Activated naive CD4-positive, alpha-beta T cell treated with anti-CD3 and anti-CD28 coated beads, Interleukin-2, amount 50 U/mL, for 24 hours (primary cell): ENCODE measurements around the gene ACKR3.

Experiments used
- H3K27ac Mint-ChIP-seq: one replicate; pipeline ENCODE4 v1.8.0; 2021; ENCODE audit warnings: mild to moderate bottlenecking, mixed read lengths
- H3K27me3 Mint-ChIP-seq: one replicate; pipeline ENCODE4 v1.8.0; 2021; ENCODE audit warnings: mixed read lengths
- H3K36me3 Mint-ChIP-seq: one replicate; pipeline ENCODE4 v1.8.0; 2021; ENCODE audit warnings: mixed read lengths
- H3K4me1 Mint-ChIP-seq: one replicate; pipeline ENCODE4 v1.8.0; 2021; ENCODE audit warnings: mixed read lengths
- H3K4me3 Mint-ChIP-seq: one replicate; pipeline ENCODE4 v1.8.0; 2021; ENCODE audit warnings: mild to moderate bottlenecking, mixed read lengths
- H3K9me3 Mint-ChIP-seq: one replicate; pipeline ENCODE4 v1.8.0; 2021; ENCODE audit warnings: mixed read lengths

The ACKR3 gene

DNA sequence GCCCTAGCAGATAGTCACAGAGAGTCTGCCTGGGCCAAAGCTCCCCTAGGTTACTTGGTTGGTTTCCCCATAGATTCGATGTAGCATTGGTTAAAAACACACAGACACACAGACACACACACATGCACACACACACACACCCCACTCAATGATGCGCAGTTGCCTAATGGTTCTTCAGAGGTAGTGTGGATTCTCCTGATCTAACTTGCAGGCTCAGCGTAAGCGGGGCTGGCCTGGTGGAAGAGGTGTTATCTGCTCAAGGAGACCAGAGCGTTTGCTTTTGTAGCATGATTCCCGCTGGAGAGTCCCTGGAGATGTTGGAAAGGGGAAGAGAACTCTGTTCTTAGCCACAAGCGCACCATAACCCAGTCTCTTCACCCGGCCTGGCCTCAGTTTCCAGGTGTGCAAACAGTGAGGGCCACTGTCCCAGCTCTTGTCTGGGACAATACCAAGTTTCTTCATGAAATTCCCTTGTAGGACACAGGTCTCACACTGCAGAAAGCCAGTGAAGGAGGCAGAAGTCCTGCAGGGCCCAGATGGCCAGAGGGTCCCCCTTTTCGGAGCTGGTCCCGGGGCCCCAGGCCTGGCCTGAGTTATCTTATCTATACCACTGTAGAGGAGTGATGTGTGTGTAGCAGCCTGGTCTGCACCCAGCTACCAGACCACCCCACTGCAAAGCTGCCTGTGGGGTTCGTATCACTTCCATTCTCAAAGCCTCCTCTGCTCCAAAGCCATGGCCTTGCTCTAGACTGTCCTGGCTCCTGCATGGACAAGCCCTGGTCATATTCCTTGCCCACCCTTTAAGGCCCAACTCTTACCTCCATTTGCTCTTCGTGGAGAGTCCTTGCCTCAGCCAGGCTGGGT lies 3.7 kb downstream of the ACKR3 start:
- Mint-ChIP-seq H3K27me3 (no peaks in the 10 kb centered on the region), H3K9me3 (no peaks in the 10 kb centered on the region), H3K4me3 (no peak overlapping the region), H3K4me1 (peaks cover 18% of the 10 kb centered on the region), H3K27ac (no peak overlapping the region), H3K36me3 (peaks cover 2% of the 10 kb centered on the region)

- Mint-ChIP-seq H3K27me3 (no peaks in the 10 kb centered on the region), H3K4me1 (peaks cover 12% of the 10 kb centered on the region), H3K4me3 (no peak overlapping the region), H3K27ac (no peak overlapping the region), H3K9me3 (no peaks in the 10 kb centered on the region), H3K36me3 (peaks cover 2% of the 10 kb centered on the region)
Observed at GRCh38 chr2:236574000-236574399, 4.4 kb downstream of the ACKR3 start.

DNA sequence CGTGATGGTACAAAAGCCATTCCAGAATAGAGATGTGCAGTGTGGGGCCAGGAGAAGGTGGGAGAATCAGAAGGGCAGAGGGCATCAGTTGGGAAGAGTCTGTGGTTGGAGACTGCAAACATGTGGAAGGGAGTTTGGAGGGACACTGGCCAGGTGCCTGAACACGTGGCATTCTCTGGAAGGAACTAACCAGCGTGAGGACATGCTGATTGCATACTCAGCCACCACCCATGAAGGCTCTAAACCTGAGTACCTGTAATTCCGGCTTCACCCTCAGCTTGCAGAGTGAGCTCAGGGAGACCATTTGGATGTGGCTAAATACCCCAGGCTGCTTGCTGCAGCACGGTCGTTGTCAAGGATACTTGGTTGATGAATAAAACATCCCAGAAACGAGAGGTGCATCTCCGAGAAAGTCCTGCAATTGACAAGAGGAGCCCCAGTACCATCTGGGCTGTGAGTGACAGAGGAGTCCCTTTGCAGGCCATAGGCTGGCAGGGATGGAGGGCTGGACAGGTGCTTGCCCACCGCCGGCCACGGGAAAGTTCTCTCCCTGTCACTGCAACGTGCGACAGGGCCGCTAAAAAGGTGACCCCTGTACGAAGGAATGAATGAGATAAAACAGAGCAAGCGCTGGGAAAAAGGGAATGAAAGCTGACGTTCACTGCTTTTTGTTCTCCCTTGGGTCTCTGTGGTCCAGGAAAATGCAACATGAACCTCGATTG lies 5.0 kb downstream of the ACKR3 start:
- H3K9me3 Mint-ChIP-seq: no peaks in the 10 kb centered on the region
- peaks cover 2% of the 10 kb centered on the region for H3K36me3 Mint-ChIP-seq
- no peak overlapping the region for H3K27ac Mint-ChIP-seq
- H3K4me3 Mint-ChIP-seq: no peak overlapping the region
- no peaks in the 10 kb centered on the region for H3K27me3 Mint-ChIP-seq
- H3K4me1 Mint-ChIP-seq: peaks cover 6% of the 10 kb centered on the region

DNA sequence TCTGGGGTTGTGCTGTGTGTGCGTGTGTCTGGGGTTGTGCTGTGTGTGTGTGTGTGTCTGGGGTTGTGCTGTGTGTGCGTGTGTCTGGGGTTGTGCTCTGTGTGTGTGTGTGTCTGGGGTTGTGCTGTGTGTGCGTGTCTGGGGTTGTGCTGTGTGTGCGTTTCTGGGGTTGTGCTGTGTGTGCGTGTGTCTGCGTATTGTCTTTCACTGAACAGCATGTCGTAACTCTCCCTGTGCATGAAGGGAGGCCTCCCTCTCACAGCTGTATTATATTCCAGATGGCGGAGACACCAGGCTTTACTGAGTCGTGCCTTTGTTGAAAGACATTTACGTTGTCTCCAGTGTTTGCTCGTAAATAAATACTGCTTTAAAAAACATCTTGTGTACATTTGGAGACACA lies 5.9 kb downstream of the ACKR3 start:
- Mint-ChIP-seq H3K9me3 (no peaks in the 10 kb centered on the region), H3K36me3 (peaks cover 7% of the 10 kb centered on the region), H3K27ac (no peak overlapping the region), H3K4me1 (peaks cover 3% of the 10 kb centered on the region), H3K27me3 (no peaks in the 10 kb centered on the region), H3K4me3 (no peak overlapping the region)

DNA sequence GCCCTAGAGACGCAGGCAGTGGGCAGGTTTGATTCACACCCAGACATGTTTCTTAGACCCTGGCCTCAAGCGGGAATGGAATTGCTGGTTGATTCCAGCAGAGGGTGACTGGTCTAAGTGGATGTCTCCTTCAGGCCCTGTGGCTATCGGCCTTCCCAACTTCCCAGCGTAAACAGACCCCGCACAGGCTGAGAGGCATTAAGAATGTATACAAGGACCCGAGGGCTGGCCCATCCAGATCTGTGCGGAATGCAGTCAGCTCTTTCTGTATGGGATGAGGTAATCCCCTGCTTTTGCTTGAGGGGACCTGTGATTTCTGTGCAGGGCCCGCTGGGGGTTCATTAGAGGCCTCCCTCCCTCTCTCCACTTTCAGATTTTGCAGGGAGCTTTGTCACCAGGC lies 6.5 kb downstream of the ACKR3 start:
- Mint-ChIP-seq H3K4me3 (no peak overlapping the region), H3K36me3 (peaks cover 12% of the 10 kb centered on the region), H3K4me1 (peaks cover 3% of the 10 kb centered on the region), H3K9me3 (no peaks in the 10 kb centered on the region), H3K27me3 (no peaks in the 10 kb centered on the region), H3K27ac (no peak overlapping the region)

DNA sequence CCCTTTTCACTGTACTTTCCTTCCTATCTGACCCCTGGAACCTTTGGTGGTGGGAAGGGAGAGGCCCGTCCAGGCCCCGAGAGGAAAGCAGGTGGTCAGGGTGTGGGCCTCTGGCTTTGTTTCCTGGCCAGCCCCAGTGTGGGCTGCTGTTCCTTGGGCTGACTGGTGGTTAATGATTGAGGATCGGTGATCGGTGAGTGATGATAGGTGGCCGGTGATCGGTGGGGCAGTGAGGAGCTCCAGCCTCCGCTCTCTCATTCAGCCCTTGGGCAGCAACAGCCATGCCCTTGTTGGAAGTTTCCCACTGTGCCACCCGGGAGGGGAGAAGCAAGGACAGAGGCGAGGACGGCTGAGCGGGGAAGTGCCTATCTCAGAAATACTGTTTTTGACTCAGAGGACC lies 7.3 kb downstream of the ACKR3 start:
- peaks cover 15% of the 10 kb centered on the region for H3K36me3 Mint-ChIP-seq

GRCh38 chr2:236577481-236578410 lies 8.1 kb downstream of the ACKR3 start:
- H3K9me3 Mint-ChIP-seq: no peaks in the 10 kb centered on the region
- H3K4me3 Mint-ChIP-seq: no peak overlapping the region

More for the DNA sequence above, 7.3 kb downstream of the ACKR3 start:
- H3K4me3 Mint-ChIP-seq: no peak overlapping the region
- H3K4me1 Mint-ChIP-seq: peaks cover 4% of the 10 kb centered on the region
- no peaks in the 10 kb centered on the region for H3K9me3 Mint-ChIP-seq
- no peaks in the 10 kb centered on the region for H3K27me3 Mint-ChIP-seq
- H3K27ac Mint-ChIP-seq: no peak overlapping the region

GRCh38 chr2:236578411-236578846 lies 8.8 kb downstream of the ACKR3 start:
- H3K4me3 Mint-ChIP-seq: no peak overlapping the region
- no peaks in the 10 kb centered on the region for H3K9me3 Mint-ChIP-seq
- H3K36me3 Mint-ChIP-seq: peaks cover 17% of the 10 kb centered on the region
- H3K27ac Mint-ChIP-seq: no peak overlapping the region
- H3K4me1 Mint-ChIP-seq: peaks cover 4% of the 10 kb centered on the region
- H3K27me3 Mint-ChIP-seq: no peaks in the 10 kb centered on the region

More at GRCh38 chr2:236577481-236578410, 8.1 kb downstream of the ACKR3 start:
- Mint-ChIP-seq H3K4me1 (peaks cover 4% of the 10 kb centered on the region), H3K27me3 (no peaks in the 10 kb centered on the region), H3K36me3 (peaks cover 15% of the 10 kb centered on the region), H3K27ac (no peak overlapping the region)

GRCh38 chr2:236579048-236579745 lies 9.6 kb downstream of the ACKR3 start:
- peaks cover 16% of the 10 kb centered on the region for H3K36me3 Mint-ChIP-seq
- H3K27ac Mint-ChIP-seq: no peak overlapping the region
- no peak overlapping the region for H3K4me3 Mint-ChIP-seq
- no peaks in the 10 kb centered on the region for H3K9me3 Mint-ChIP-seq
- H3K27me3 Mint-ChIP-seq: no peaks in the 10 kb centered on the region
- H3K4me1 Mint-ChIP-seq: peaks cover 4% of the 10 kb centered on the region

DNA sequence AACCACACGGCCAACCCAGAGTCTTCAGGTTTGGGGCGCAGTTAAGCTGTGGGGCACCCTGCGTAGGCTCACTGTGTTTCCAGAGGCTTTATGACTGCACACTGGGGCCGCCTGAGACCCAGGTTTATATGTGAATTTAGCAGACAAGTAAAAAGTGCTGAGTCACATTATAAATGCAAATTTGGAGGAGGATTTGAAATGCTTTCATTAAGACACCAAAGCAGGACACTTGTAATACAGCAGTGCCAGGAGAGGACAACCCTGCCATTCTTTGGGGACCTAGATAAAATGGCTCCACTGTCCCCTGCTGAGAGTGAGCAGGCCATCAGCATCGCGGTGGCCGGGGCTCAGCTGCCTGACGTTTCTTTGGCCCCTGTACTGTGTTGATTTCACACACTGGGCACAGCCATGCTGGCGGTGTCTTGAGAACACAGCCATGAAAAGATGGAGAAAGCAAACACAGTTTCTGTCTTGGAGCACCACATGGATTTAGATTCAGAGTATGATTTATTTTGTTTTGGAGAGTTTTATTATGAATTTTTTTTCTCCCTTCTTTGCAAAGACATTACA lies 10.2 kb downstream of the ACKR3 start:
- H3K4me3 Mint-ChIP-seq: no peak overlapping the region
- no peaks in the 10 kb centered on the region for H3K27me3 Mint-ChIP-seq
- H3K27ac Mint-ChIP-seq: no peak overlapping the region
- H3K36me3 Mint-ChIP-seq: peaks cover 16% of the 10 kb centered on the region
- no peaks in the 10 kb centered on the region for H3K9me3 Mint-ChIP-seq
- peaks cover 4% of the 10 kb centered on the region for H3K4me1 Mint-ChIP-seq

GRCh38 chr2:236580746-236581355 lies 11.2 kb downstream of the ACKR3 start:
- Mint-ChIP-seq H3K4me3 (no peak overlapping the region), H3K4me1 (peaks cover 4% of the 10 kb centered on the region), H3K9me3 (no peaks in the 10 kb centered on the region), H3K36me3 (peaks cover 17% of the 10 kb centered on the region), H3K27me3 (no peaks in the 10 kb centered on the region), H3K27ac (no peak overlapping the region)

DNA sequence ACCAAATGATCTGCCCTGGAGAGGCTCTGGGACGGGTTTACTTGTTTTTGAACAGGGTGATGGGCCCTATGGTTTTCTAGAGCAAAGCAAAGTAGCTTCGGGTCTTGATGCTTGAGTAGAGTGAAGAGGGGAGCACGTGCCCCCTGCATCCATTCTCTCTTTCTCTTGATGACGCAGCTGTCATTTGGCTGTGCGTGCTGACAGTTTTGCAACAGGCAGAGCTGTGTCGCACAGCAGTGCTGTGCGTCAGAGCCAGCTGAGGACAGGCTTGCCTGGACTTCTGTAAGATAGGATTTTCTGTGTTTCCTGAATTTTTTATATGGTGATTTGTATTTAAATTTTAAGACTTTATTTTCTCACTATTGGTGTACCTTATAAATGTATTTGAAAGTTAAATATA lies 11.9 kb downstream of the ACKR3 start:
- H3K36me3 Mint-ChIP-seq: peaks cover 17% of the 10 kb centered on the region
- no peaks in the 10 kb centered on the region for H3K9me3 Mint-ChIP-seq
- H3K27ac Mint-ChIP-seq: no peak overlapping the region
- H3K4me3 Mint-ChIP-seq: no peak overlapping the region
- H3K4me1 Mint-ChIP-seq: peaks cover 4% of the 10 kb centered on the region
- H3K27me3 Mint-ChIP-seq: no peaks in the 10 kb centered on the region

GRCh38 chr2:236582968-236583367 lies 13.3 kb downstream of the ACKR3 start:
- peaks cover 17% of the 10 kb centered on the region for H3K36me3 Mint-ChIP-seq
- H3K4me3 Mint-ChIP-seq: no peak overlapping the region
- peaks cover 4% of the 10 kb centered on the region for H3K4me1 Mint-ChIP-seq
- H3K27ac Mint-ChIP-seq: no peak overlapping the region
- H3K27me3 Mint-ChIP-seq: no peaks in the 10 kb centered on the region
- no peaks in the 10 kb centered on the region for H3K9me3 Mint-ChIP-seq

GRCh38 chr2:236583621-236584203 lies 14.1 kb downstream of the ACKR3 start:
- Mint-ChIP-seq H3K4me3 (no peak overlapping the region), H3K27ac (no peak overlapping the region), H3K4me1 (peaks cover 4% of the 10 kb centered on the region), H3K27me3 (no peaks in the 10 kb centered on the region), H3K9me3 (no peaks in the 10 kb centered on the region), H3K36me3 (peaks cover 17% of the 10 kb centered on the region)
